ENCODE measurements around the gene NDUFC2.
A peak's percentile ranks its signal among the peaks of the same experiment; 100 is the strongest.
"Not testable (repeated sequence)": the region's sequence is repeated elsewhere in the genome, so short reads cannot be mapped to it uniquely, and the experiment has no call there.

NDUFC2 gene

GRCh38 chr11:78062671-78063070 is 17.0 kb downstream of the NDUFC2 start:
- no peaks in the 10 kb centered on the region for H3K9me3 ChIP-seq (ENCODE audit: severe bottlenecking)
- TF ChIP-seq CTCF (IDR thresholded peaks at IDR 0.05; ENCODE audit: poor library complexity, severe bottlenecking): no peak
- no peaks in the 10 kb centered on the region for H3K27me3 ChIP-seq (ENCODE audit: insufficient read depth, poor library complexity, severe bottlenecking)
- H3K4me1 ChIP-seq (ENCODE audit: insufficient read depth, poor library complexity, severe bottlenecking): no peaks in the 10 kb centered on the region
- no peak overlapping the region for H3K4me3 ChIP-seq (ENCODE audit: severe bottlenecking)
- DNase-seq (ENCODE audit: low spot score) (no peak), ATAC-seq (ENCODE audit: low read depth) (no peak)
- no peak overlapping the region for H3K27ac ChIP-seq (ENCODE audit: poor library complexity, severe bottlenecking)
- no peaks in the 10 kb centered on the region for H3K36me3 ChIP-seq (ENCODE audit: low read depth)

DNA sequence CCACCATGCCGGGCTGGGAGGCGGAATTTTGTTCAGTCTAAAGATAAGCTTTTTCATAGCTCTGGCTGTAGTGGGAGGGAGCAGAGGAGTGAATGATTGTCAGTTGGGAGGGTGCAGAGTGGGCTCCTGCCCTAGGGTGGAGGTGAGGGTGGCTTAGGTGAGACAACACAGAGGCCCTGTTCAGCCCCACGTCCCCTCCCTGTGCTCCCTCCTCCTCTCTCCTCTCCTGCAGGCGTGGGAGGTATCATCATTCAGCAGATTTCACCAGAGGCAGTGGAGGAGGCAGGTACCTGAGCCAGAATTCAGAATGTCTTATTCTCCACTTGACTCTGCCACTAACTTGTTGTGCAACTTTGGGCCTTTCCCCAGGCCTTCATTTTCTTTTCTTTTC is 17.7 kb downstream of the NDUFC2 start:
- no peak for TF ChIP-seq CTCF (IDR thresholded peaks at IDR 0.05; ENCODE audit: poor library complexity, severe bottlenecking)
- no peaks in the 10 kb centered on the region for H3K27me3 ChIP-seq (ENCODE audit: insufficient read depth, poor library complexity, severe bottlenecking)
- H3K36me3 ChIP-seq (ENCODE audit: low read depth): no peaks in the 10 kb centered on the region
- no peak overlapping the region for H3K27ac ChIP-seq (ENCODE audit: poor library complexity, severe bottlenecking)
- ATAC-seq (ENCODE audit: low read depth): no peak
- no peaks in the 10 kb centered on the region for H3K4me1 ChIP-seq (ENCODE audit: insufficient read depth, poor library complexity, severe bottlenecking)
- no peak overlapping the region for H3K4me3 ChIP-seq (ENCODE audit: severe bottlenecking)
- no peak for DNase-seq (ENCODE audit: low spot score)
- H3K9me3 ChIP-seq (ENCODE audit: severe bottlenecking): no peaks in the 10 kb centered on the region

DNA sequence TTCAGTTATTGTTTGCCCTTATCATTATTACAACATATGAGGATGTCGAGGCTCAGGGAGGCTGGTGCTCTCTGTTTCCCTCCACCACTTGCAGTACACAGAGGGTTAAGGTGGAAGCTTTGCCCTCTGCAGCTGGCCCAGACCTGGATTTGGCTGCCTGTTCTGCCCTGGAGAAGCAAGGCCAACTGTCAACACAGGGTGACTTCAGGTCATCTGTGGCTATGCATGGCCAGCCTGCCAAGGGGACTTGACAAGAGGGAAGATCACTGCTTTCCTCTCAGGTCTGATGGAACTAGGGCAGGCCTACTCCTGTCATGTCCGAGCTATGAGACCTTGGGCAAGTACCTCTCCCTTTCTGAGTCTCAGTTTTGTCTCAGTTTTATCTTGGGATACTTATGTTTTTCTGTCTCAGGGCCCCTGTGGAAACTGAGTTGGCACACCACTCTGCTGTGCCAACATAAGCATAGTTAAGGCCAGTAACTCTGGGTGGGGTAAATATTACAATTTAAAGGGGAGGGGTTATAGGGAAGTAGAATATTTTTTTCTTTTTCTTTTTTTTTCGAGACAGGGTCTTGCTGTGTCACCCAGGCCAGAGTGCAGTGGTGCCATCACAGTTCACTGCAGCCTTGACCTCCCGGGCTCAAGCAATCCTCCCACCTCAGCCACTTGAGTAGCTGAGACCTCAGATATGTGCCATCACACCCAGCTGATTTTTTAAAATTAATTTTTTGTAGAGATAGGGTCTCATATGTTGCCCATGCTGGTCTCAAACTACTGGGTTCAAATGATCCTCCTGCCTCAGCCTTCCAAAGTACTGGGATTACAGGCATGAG is 18.4 kb downstream of the NDUFC2 start:
- DNase-seq (ENCODE audit: low spot score): no peak
- no peak overlapping the region for H3K27ac ChIP-seq (ENCODE audit: poor library complexity, severe bottlenecking)
- H3K4me3 ChIP-seq (ENCODE audit: severe bottlenecking): no peak overlapping the region
- 0 out of 3 replicates have a peak, but pooled peaks have one; percentile 12 for ATAC-seq (ENCODE audit: low read depth)
- no peaks in the 10 kb centered on the region for H3K4me1 ChIP-seq (ENCODE audit: insufficient read depth, poor library complexity, severe bottlenecking)
- no peaks in the 10 kb centered on the region for H3K9me3 ChIP-seq (ENCODE audit: severe bottlenecking)
- H3K27me3 ChIP-seq (ENCODE audit: insufficient read depth, poor library complexity, severe bottlenecking): no peaks in the 10 kb centered on the region
- no peaks in the 10 kb centered on the region for H3K36me3 ChIP-seq (ENCODE audit: low read depth)
- no peak for TF ChIP-seq CTCF (IDR thresholded peaks at IDR 0.05; ENCODE audit: poor library complexity, severe bottlenecking)

GRCh38 chr11:78060533-78060932 is 19.1 kb downstream of the NDUFC2 start:
- DNase-seq (ENCODE audit: low spot score) (no peak), ATAC-seq (ENCODE audit: low read depth) (no peak)
- Histone ChIP-seq H3K36me3 (ENCODE audit: low read depth) (no peaks in the 10 kb centered on the region), H3K4me3 (ENCODE audit: severe bottlenecking) (no peak overlapping the region), H3K4me1 (ENCODE audit: insufficient read depth, poor library complexity, severe bottlenecking) (no peaks in the 10 kb centered on the region), H3K9me3 (ENCODE audit: severe bottlenecking) (no peaks in the 10 kb centered on the region), H3K27ac (ENCODE audit: poor library complexity, severe bottlenecking) (no peak overlapping the region), H3K27me3 (ENCODE audit: insufficient read depth, poor library complexity, severe bottlenecking) (no peaks in the 10 kb centered on the region)
- no peak for TF ChIP-seq CTCF (IDR thresholded peaks at IDR 0.05; ENCODE audit: poor library complexity, severe bottlenecking)

DNA sequence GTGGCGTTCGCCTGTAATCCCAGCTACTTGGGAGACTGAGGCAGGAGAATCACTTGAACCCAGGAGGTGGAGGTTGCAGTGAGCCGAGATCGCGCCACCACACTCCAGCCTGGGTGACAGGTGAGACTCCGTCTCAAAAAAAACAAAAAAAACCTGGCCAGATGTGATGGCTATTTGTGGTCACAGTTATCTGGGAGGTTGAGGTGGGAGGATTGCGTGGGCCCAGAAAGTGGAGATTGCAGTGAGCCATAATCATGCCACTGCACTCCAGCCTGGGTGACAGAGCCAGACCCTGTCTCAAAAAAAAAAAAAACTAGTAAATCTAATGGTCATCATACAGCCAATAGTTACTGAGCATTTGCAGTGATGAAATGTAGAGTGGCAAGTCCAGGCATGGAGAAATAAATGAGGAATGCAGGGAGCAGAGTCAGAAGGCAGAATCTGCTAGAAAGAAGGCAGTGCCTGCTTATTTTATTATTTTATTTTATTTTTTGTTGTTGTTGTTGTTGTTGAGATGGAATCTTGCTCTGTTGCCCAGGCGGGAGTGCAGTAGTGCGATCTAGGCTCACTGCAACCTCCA is 19.8 kb downstream of the NDUFC2 start:
- H3K4me1 ChIP-seq (ENCODE audit: insufficient read depth, poor library complexity, severe bottlenecking); H3K4me3 ChIP-seq (ENCODE audit: severe bottlenecking); H3K27me3 ChIP-seq (ENCODE audit: insufficient read depth, poor library complexity, severe bottlenecking); H3K27ac ChIP-seq (ENCODE audit: poor library complexity, severe bottlenecking); H3K9me3 ChIP-seq (ENCODE audit: severe bottlenecking); H3K36me3 ChIP-seq (ENCODE audit: low read depth); DNase-seq (ENCODE audit: low spot score): not testable (repeated sequence)
- ATAC-seq (ENCODE audit: low read depth): peak; percentile 61; the same call in 2 of the 3 replicates
